HepG2 (cell line): ENCODE data around the gene NFE2L2. TPM values are rescaled to one million over a fixed set of nuclear protein-coding genes. Genes with fewer than 3 reads are reported as not detected.
A peak's percentile ranks its signal among the peaks of the same experiment; 100 is the strongest.

ENCODE experiments used
- CHD2 ChIP-seq: IDR thresholded peaks from 2 replicates; pipeline ENCODE4 v1.6.1; 2011; ENCODE audit warnings: low read depth, low read length, improper control_type of control experiment
- ESRRA ChIP-seq: sonication (generic); formaldehyde crosslinking; IDR thresholded peaks from 2 replicates; pipeline ENCODE4 v1.5.1; 2020; ENCODE audit warnings: mild to moderate bottlenecking, low read depth, missing genetic modification reagents
- GATA4 ChIP-seq: sonication (generic); IDR thresholded peaks from 2 replicates; pipeline ENCODE4 v1.6.1; 2016; ENCODE audit warnings: antibody characterized with exemption, low read depth, borderline replicate concordance
- GLI4 ChIP-seq: sonication (generic); formaldehyde crosslinking; IDR thresholded peaks from 2 replicates; pipeline ENCODE4 v1.5.1; 2020; ENCODE audit warnings: missing genetic modification reagents, mild to moderate bottlenecking, moderate library complexity, borderline replicate concordance
- HBP1 ChIP-seq: IDR thresholded peaks from 2 replicates; pipeline ENCODE4 v1.6.1; 2016; ENCODE audit warnings: low read depth, control low read depth
- MIER2 ChIP-seq: IDR thresholded peaks from 2 replicates; pipeline ENCODE4 v1.6.1; 2016; ENCODE audit warnings: missing biosample characterization, missing genetic modification reagents
- NR2F1 ChIP-seq, 2 experiments: fragments of 450-650 bp in 1 of 2; formaldehyde crosslinking in 1 of 2; IDR thresholded peaks; 2 replicates each; pipeline versions ENCODE4 v1.5.0 to v1.6.1; 2016 to 2020; ENCODE audit warnings: mild to moderate bottlenecking in 1 of 2, missing compliant biosample characterization in 1 of 2, missing genetic modification reagents in 1 of 2, moderate library complexity in 1 of 2
- POLR2AphosphoS2 ChIP-seq: IDR thresholded peaks from 2 replicates; pipeline ENCODE4 v1.6.1; 2011; ENCODE audit warnings: low read depth, low read length, improper control_type of control experiment
- SMAD9 ChIP-seq: sonication (generic); formaldehyde crosslinking; IDR thresholded peaks from 2 replicates; pipeline ENCODE4 v1.5.1; 2020; ENCODE audit warnings: mild to moderate bottlenecking, missing genetic modification reagents
- THAP9 ChIP-seq: sonication (generic); formaldehyde crosslinking; IDR thresholded peaks from 2 replicates; pipeline ENCODE4; 2020; ENCODE audit warnings: missing genetic modification reagents, mild to moderate bottlenecking, borderline replicate concordance
- ZNF274 ChIP-seq: sonication (generic); formaldehyde crosslinking; IDR thresholded peaks from 2 replicates; pipeline ENCODE4 v1.5.1; 2020; ENCODE audit warnings: mild to moderate bottlenecking, missing genetic modification reagents
- ZNF3 ChIP-seq: IDR thresholded peaks from 2 replicates; pipeline ENCODE4 v1.7.0; 2017; ENCODE audit warnings: inconsistent platforms
- ZNF468 ChIP-seq: sonication (generic); formaldehyde crosslinking; IDR thresholded peaks from 2 replicates; pipeline ENCODE4 v1.8.0; 2022; ENCODE audit warnings: mild to moderate bottlenecking, moderate library complexity, missing genetic modification reagents
- ZNF616 ChIP-seq: sonication (generic); formaldehyde crosslinking; IDR thresholded peaks from 2 replicates; pipeline ENCODE4 v1.5.0; 2020; ENCODE audit warnings: low read depth, mild to moderate bottlenecking, missing genetic modification reagents
- ZNF747 ChIP-seq: sonication (generic); formaldehyde crosslinking; IDR thresholded peaks from 2 replicates; pipeline ENCODE4 v1.8.1; 2023; ENCODE audit warnings: missing genetic modification reagents, mild to moderate bottlenecking, borderline replicate concordance
- ZNF839 ChIP-seq: sonication (generic); formaldehyde crosslinking; IDR thresholded peaks from 2 replicates; pipeline ENCODE4 v1.4.0; 2020; ENCODE audit warnings: missing genetic modification reagents, mild to moderate bottlenecking, borderline replicate concordance
- polyA plus RNA-seq, 8 experiments: library from polyadenylated mRNA; depleted of rRNA in 3 of 8; stranded (reverse) in 7 of 8; unstranded in 1 of 8; fragments of >200 nt; fragmentation: Illumina TruSeq in 4 of 8; extraction: Trizol in 4 of 8; gene quantifications; 2 replicates each; pipeline versions ENCODE4 v1.2.1 to v1.2.3, GENCODE V29; 2011 to 2016; ENCODE audit warnings: low read depth in 4 of 8, missing spikeins in 1 of 8, mixed read lengths in 1 of 8; ENCODE audit not compliant: insufficient read depth in 1 of 8
- total RNA-seq, 5 experiments: library from RNA; depleted of rRNA; stranded (reverse); fragments of >200 nt; fragmentation: Illumina TruSeq; extraction: Trizol; gene quantifications; 2 replicates each; pipeline ENCODE4 v1.2.3, GENCODE V29; 2016; ENCODE audit warnings: low read depth in 1 of 5
- TF ChIP-seq, protein P1 (sequence below): sonication (generic); formaldehyde crosslinking; IDR thresholded peaks from 2 replicates; pipeline ENCODE4 v1.8.1; 2023; ENCODE audit warnings: missing genetic modification reagents, inconsistent platforms, borderline replicate concordance
- TF ChIP-seq, protein P2 (sequence below): sonication (generic); formaldehyde crosslinking; IDR thresholded peaks from 2 replicates; pipeline ENCODE4 v1.9.0; 2021; ENCODE audit warnings: missing genetic modification reagents, borderline replicate concordance
- TF ChIP-seq, protein P3 (sequence below): sonication (generic); formaldehyde crosslinking; IDR thresholded peaks from 2 replicates; pipeline ENCODE4 v1.5.0; 2020; ENCODE audit warnings: mild to moderate bottlenecking, missing genetic modification reagents, borderline replicate concordance

The NFE2L2 gene
- total and polyA plus RNA-seq, 2 of the 13 experiments (the other 11 are each of a cell fraction or from before 2014, with no cell fraction given): 84.6 to 215 TPM

- TF ChIP-seq THAP9 (CRISPR knock-in tag) (no peak), SMAD9 (CRISPR knock-in tag) (0 out of 2 replicates have a peak, but pooled peaks have one; percentile 8), ZNF274 (CRISPR knock-in tag) (no peak), CHD2 (no peak), POLR2AphosphoS2 (no peak), NR2F1 (CRISPR knock-in tag; IDR thresholded peaks at IDR 0.05) (no peak), ZNF3 (CRISPR knock-in tag) (no peak), ZNF616 (CRISPR knock-in tag) (peak; percentile 64; the same call in 1 of the 2 replicates), ZNF839 (CRISPR knock-in tag) (0 out of 2 replicates have a peak, but pooled peaks have one; percentile 9), ZNF747 (CRISPR knock-in tag) (no peak), GATA4 (no peak), ZNF468 (CRISPR knock-in tag) (peak; percentile 86; the same call in 1 of the 2 replicates), GLI4 (CRISPR knock-in tag) (no peak), ESRRA (CRISPR knock-in tag) (no peak), HBP1 (CRISPR knock-in tag) (no peak), MIER2 (CRISPR knock-in tag) (no peak)
- TF ChIP-seq, protein P1, sequence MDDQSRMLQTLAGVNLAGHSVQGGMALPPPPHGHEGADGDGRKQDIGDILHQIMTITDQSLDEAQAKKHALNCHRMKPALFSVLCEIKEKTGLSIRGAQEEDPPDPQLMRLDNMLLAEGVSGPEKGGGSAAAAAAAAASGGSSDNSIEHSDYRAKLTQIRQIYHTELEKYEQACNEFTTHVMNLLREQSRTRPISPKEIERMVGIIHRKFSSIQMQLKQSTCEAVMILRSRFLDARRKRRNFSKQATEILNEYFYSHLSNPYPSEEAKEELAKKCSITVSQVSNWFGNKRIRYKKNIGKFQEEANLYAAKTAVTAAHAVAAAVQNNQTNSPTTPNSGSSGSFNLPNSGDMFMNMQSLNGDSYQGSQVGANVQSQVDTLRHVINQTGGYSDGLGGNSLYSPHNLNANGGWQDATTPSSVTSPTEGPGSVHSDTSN (CRISPR knock-in tag): no peak
- TF ChIP-seq, protein P2, sequence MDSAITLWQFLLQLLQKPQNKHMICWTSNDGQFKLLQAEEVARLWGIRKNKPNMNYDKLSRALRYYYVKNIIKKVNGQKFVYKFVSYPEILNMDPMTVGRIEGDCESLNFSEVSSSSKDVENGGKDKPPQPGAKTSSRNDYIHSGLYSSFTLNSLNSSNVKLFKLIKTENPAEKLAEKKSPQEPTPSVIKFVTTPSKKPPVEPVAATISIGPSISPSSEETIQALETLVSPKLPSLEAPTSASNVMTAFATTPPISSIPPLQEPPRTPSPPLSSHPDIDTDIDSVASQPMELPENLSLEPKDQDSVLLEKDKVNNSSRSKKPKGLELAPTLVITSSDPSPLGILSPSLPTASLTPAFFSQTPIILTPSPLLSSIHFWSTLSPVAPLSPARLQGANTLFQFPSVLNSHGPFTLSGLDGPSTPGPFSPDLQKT (CRISPR knock-in tag): no peak
- TF ChIP-seq, protein P3, sequence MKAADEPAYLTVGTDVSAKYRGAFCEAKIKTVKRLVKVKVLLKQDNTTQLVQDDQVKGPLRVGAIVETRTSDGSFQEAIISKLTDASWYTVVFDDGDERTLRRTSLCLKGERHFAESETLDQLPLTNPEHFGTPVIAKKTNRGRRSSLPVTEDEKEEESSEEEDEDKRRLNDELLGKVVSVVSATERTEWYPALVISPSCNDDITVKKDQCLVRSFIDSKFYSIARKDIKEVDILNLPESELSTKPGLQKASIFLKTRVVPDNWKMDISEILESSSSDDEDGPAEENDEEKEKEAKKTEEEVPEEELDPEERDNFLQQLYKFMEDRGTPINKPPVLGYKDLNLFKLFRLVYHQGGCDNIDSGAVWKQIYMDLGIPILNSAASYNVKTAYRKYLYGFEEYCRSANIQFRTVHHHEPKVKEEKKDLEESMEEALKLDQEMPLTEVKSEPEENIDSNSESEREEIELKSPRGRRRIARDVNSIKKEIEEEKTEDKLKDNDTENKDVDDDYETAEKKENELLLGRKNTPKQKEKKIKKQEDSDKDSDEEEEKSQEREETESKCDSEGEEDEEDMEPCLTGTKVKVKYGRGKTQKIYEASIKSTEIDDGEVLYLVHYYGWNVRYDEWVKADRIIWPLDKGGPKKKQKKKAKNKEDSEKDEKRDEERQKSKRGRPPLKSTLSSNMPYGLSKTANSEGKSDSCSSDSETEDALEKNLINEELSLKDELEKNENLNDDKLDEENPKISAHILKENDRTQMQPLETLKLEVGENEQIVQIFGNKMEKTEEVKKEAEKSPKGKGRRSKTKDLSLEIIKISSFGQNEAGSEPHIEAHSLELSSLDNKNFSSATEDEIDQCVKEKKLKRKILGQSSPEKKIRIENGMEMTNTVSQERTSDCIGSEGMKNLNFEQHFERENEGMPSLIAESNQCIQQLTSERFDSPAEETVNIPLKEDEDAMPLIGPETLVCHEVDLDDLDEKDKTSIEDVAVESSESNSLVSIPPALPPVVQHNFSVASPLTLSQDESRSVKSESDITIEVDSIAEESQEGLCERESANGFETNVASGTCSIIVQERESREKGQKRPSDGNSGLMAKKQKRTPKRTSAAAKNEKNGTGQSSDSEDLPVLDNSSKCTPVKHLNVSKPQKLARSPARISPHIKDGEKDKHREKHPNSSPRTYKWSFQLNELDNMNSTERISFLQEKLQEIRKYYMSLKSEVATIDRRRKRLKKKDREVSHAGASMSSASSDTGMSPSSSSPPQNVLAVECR (CRISPR knock-in tag): no peak
These were observed 276 bp downstream of the NFE2L2 start (continued) for GRCh38 chr2:177264209-177264692.
